Measurements from ENCODE around the gene ABHD12B. TPM values are rescaled to one million over a fixed set of nuclear protein-coding genes. Genes with fewer than 3 reads are reported as not detected.

ABHD12B gene
- total RNA-seq, 2 donors from 2014 or later = 0.80 to 55.0 TPM

GRCh38 chr14:50864946-50865345 is 6.9 kb upstream of the ABHD12B start:
- Histone ChIP-seq H3K4me1 (ENCODE audit: control insufficient read depth, insufficient read depth, low read length) (no peaks in the 10 kb centered on the region), H3K9me3 (ENCODE audit: control insufficient read depth, low read length) (no peaks in the 10 kb centered on the region), H3K4me3 (ENCODE audit: low read length) (no peak overlapping the region), H3K36me3 (ENCODE audit: control insufficient read depth, insufficient read depth, low read length) (no peaks in the 10 kb centered on the region), H3K9ac (ENCODE audit: extremely low read depth, low read length, poor library complexity, severe bottlenecking) (no peak overlapping the region), H3K27me3 (ENCODE audit: control insufficient read depth, insufficient read depth, low read length, poor library complexity, severe bottlenecking) (peaks cover 31% of the 10 kb centered on the region), H3K27ac (ENCODE audit: low read depth, low read length) (peak overlapping the region; percentile 40)
- H3K27ac Mint-ChIP-seq = no peak overlapping the region
- peaks cover 22% of the 10 kb centered on the region for H3K4me1 Mint-ChIP-seq
- H3K27me3 Mint-ChIP-seq (ENCODE audit: insufficient read depth) = peaks cover 23% of the 10 kb centered on the region
- DNase-seq = no peak
- H3K36me3 Mint-ChIP-seq (ENCODE audit: low read depth) = no peaks in the 10 kb centered on the region
- 88 to 100% methylated on average over 2 to 5 of the region's 5 CpGs for WGBS, 2 experiments (ENCODE audit: insufficient coverage in 1 of 2, insufficient read length in 1 of 2)
- no peak overlapping the region for H3K4me3 Mint-ChIP-seq
- TF ChIP-seq CTCF (conservative IDR thresholded peaks at IDR 0.05) = no peak
- no peaks in the 10 kb centered on the region for H3K9me3 Mint-ChIP-seq

DNA sequence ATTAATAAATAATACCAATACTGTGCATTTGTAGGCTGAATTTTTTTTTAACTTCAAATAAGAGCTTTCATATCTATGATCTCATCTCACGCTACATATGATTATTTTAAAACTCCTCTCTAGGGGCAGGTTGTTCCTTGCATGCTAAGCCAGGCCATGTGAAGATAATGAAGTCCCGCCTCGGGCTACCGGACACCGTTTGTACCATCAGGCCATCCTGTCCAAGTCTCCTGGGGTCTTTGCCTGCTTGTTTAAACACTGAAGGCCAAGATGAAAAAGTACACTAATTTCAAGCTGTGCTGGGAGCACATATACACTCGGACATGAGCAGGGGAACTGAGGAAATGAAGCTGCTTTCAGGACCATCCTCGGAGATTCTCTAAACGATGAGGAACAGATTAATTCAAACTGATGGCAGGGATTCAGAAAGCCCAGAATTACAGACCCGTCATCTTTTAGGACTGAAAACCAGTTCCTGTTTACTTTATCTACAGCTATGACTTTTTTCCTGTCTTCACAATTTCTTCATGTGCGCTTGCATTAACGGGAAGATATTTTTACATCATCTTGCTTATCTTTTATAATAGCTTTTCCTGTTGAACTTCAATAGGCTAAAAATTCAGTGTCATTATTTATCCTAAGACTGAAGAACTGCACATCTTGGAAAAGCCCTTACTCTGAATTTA is 6.3 kb upstream of the ABHD12B start:
- no peaks in the 10 kb centered on the region for H3K36me3 Mint-ChIP-seq (ENCODE audit: low read depth)
- H3K27me3 Mint-ChIP-seq (ENCODE audit: insufficient read depth) = peaks cover 23% of the 10 kb centered on the region
- no peak overlapping the region for H3K27ac Mint-ChIP-seq
- H3K27me3 ChIP-seq (ENCODE audit: control insufficient read depth, insufficient read depth, low read length, poor library complexity, severe bottlenecking) = peaks cover 37% of the 10 kb centered on the region
- no peak overlapping the region for H3K4me3 Mint-ChIP-seq
- no peaks in the 10 kb centered on the region for H3K9me3 Mint-ChIP-seq
- no peaks in the 10 kb centered on the region for H3K36me3 ChIP-seq (ENCODE audit: control insufficient read depth, insufficient read depth, low read length)
- no peak overlapping the region for H3K9ac ChIP-seq (ENCODE audit: extremely low read depth, low read length, poor library complexity, severe bottlenecking)
- WGBS, 2 experiments (ENCODE audit: insufficient coverage in 1 of 2, insufficient read length in 1 of 2) = 91 to 95% methylated on average over 10 to 11 of the region's 11 CpGs
- H3K27ac ChIP-seq (ENCODE audit: low read depth, low read length) = peak overlapping the region; percentile 40
- peaks cover 17% of the 10 kb centered on the region for H3K4me1 Mint-ChIP-seq
- TF ChIP-seq CTCF (conservative IDR thresholded peaks at IDR 0.05) = no peak
- no peaks in the 10 kb centered on the region for H3K9me3 ChIP-seq (ENCODE audit: control insufficient read depth, low read length)
- H3K4me3 ChIP-seq (ENCODE audit: low read length) = no peak overlapping the region
- DNase-seq = no peak
- H3K4me1 ChIP-seq (ENCODE audit: control insufficient read depth, insufficient read depth, low read length) = no peaks in the 10 kb centered on the region

- Histone ChIP-seq H3K27me3 (ENCODE audit: control insufficient read depth, insufficient read depth, low read length, poor library complexity, severe bottlenecking) (peaks cover 48% of the 10 kb centered on the region), H3K36me3 (ENCODE audit: control insufficient read depth, insufficient read depth, low read length) (no peaks in the 10 kb centered on the region), H3K4me1 (ENCODE audit: control insufficient read depth, insufficient read depth, low read length) (peaks cover 2% of the 10 kb centered on the region), H3K4me3 (ENCODE audit: low read length) (no peak overlapping the region), H3K9me3 (ENCODE audit: control insufficient read depth, low read length) (no peaks in the 10 kb centered on the region), H3K27ac (ENCODE audit: low read depth, low read length) (no peak overlapping the region), H3K9ac (ENCODE audit: extremely low read depth, low read length, poor library complexity, severe bottlenecking) (no peak overlapping the region)
- DNase-seq = no peak
- H3K4me1 Mint-ChIP-seq = peaks cover 24% of the 10 kb centered on the region
- H3K9me3 Mint-ChIP-seq = no peaks in the 10 kb centered on the region
- H3K27ac Mint-ChIP-seq = no peak overlapping the region
- peaks cover 47% of the 10 kb centered on the region for H3K27me3 Mint-ChIP-seq (ENCODE audit: insufficient read depth)
- H3K4me3 Mint-ChIP-seq = peak overlapping the region; percentile 20
- TF ChIP-seq CTCF (conservative IDR thresholded peaks at IDR 0.05) = no peak
- WGBS, 2 experiments (ENCODE audit: insufficient coverage in 1 of 2, insufficient read length in 1 of 2) = 81 to 93% methylated on average over 4 to 5 of the region's 5 CpGs
- no peaks in the 10 kb centered on the region for H3K36me3 Mint-ChIP-seq (ENCODE audit: low read depth)
Observed at GRCh38 chr14:50871228-50871627, 625 bp upstream of the ABHD12B start.

Measured in endodermal cell (in vitro differentiated cells).